Bone marrow (tissue), 2 donors: ENCODE data around the gene JAM2.
"Not testable (repeated sequence)": the region's sequence is repeated elsewhere in the genome, so short reads cannot be mapped to it uniquely, and the experiment has no call there.

Source experiments
- DNase-seq, 2 donors: peaks; one replicate each; lab custom pipeline; 2025; lab: John Stamatoyannopoulos, UW

The JAM2 gene

GRCh38 chr21:25646474-25646873, 7.4 kb downstream of the JAM2 start:
- DNase-seq, result no peak

- peak in 1 of 2 donors; percentile 69 for DNase-seq
Measured at GRCh38 chr21:25647647-25648046, 8.6 kb downstream of the JAM2 start.

GRCh38 chr21:25649146-25649545, 10.1 kb downstream of the JAM2 start:
- DNase-seq, result peak in 1 of 2 donors; percentile 7

- no peak for DNase-seq
Measured at GRCh38 chr21:25656412-25656811, 17.4 kb downstream of the JAM2 start.

- DNase-seq, result no peak
Measured at GRCh38 chr21:25657140-25657539, 18.1 kb downstream of the JAM2 start.

GRCh38 chr21:25658427-25659035, 19.5 kb downstream of the JAM2 start:
- no peak for DNase-seq

- no peak for DNase-seq
Measured at GRCh38 chr21:25660233-25660632, 21.2 kb downstream of the JAM2 start.

GRCh38 chr21:25664491-25664931, 25.5 kb downstream of the JAM2 start:
- no peak for DNase-seq

GRCh38 chr21:25670726-25671125, 31.7 kb downstream of the JAM2 start:
- no peak for DNase-seq

GRCh38 chr21:25676451-25676850, 37.4 kb downstream of the JAM2 start:
- DNase-seq, result no peak

- DNase-seq, result no peak
Measured at GRCh38 chr21:25682382-25682781, 43.3 kb downstream of the JAM2 start.

GRCh38 chr21:25687787-25688186, 48.7 kb downstream of the JAM2 start:
- DNase-seq, result no peak

- no peak for DNase-seq
Measured at GRCh38 chr21:25688275-25689155, 49.5 kb downstream of the JAM2 start.

- no peak for DNase-seq
Measured at GRCh38 chr21:25689226-25689625, 50.2 kb downstream of the JAM2 start.

- DNase-seq, result no peak
Measured at GRCh38 chr21:25691976-25692375, 52.9 kb downstream of the JAM2 start.

- DNase-seq, result not testable (repeated sequence)
Measured at GRCh38 chr21:25695461-25695860, 56.4 kb downstream of the JAM2 start.

- DNase-seq, result no peak
Measured at GRCh38 chr21:25700741-25701140, 61.7 kb downstream of the JAM2 start.

- DNase-seq, result no peak
Measured at GRCh38 chr21:25701529-25701928, 62.5 kb downstream of the JAM2 start.

- DNase-seq, result peak in 1 of 2 donors; percentile 53
Measured at GRCh38 chr21:25708467-25709065, 69.5 kb downstream of the JAM2 start.

GRCh38 chr21:25709684-25710265, 70.7 kb downstream of the JAM2 start:
- no peak for DNase-seq

GRCh38 chr21:25710550-25710949, 71.5 kb downstream of the JAM2 start:
- DNase-seq, result no peak

GRCh38 chr21:25714066-25714465, 75.0 kb downstream of the JAM2 start:
- not testable (repeated sequence) for DNase-seq
